ENCODE data around the gene INPP4A. TPM values are rescaled to one million over a fixed set of nuclear protein-coding genes. Genes with fewer than 3 reads are reported as not detected.

Gene INPP4A
- total and polyA plus RNA-seq, 10 of the 15 experiments (the other 5 are each of a cell fraction or from before 2014, with no cell fraction given), result 4.7 to 62.3 (median 36.9) TPM

- intact Hi-C loops (cut with micrococcal nuclease; ENCODE audit: unreplicated experiment) (loop anchor here (1.0 to 5.0 kb wide), 6 partner anchors 42 to 424 kb away; no protein-coding TSS in a partner anchor), in situ Hi-C loops (cut with MboI) (loop anchor here (5.0 to 25.0 kb wide), 3 partner anchors 189 to 649 kb away; no protein-coding TSS in a partner anchor)
- SMC1A ChIA-PET (ENCODE audit: uncharacterized antibody, unreplicated experiment), result interaction anchor here (0.6 to 2.5 kb wide), 30 partner anchors 11 to 428 kb away, joined by 3 to 11 read pairs (median 4); no protein-coding TSS in a partner anchor
- CTCF ChIA-PET, result interaction anchor here (0.7 to 3.0 kb wide), 34 partner anchors 12 to 672 kb away, joined by 3 to 41 read pairs (median 4); no protein-coding TSS in a partner anchor
- BruUV-seq (replicated peaks), result no TSS peak
- RAD21 ChIA-PET (ENCODE audit: unreplicated experiment), result interaction anchor here (0.7 to 2.3 kb wide), 19 partner anchors 44 to 654 kb away, joined by 3 to 12 read pairs (median 3); no protein-coding TSS in a partner anchor
- H3K4me1 ChIP-seq (ENCODE audit: control insufficient read depth, insufficient read depth, low read length), result no peaks in the 10 kb centered on the region; the same call in 1 of the 2 replicates
- POLR2A ChIA-PET, result interaction anchor here (0.7 kb wide), 1 partner anchor 37 kb away, joined by 6 read pairs; no protein-coding TSS in a partner anchor
- no peak overlapping the region for H3K27ac ChIP-seq (ENCODE audit: control insufficient read depth, insufficient read depth)
- no peaks in the 10 kb centered on the region for H3K79me2 ChIP-seq (ENCODE audit: control insufficient read depth, insufficient read depth, low read length)
- FAIRE-seq (peak; percentile 87), DNase-seq (ENCODE audit: low read depth, low spot score) (peak; percentile 54), ATAC-seq (peak; percentile 98)
- no peaks in the 10 kb centered on the region for H3K36me3 ChIP-seq (ENCODE audit: control insufficient read depth in 2 of 2, insufficient read depth in 2 of 2, low read length in 1 of 2)
- H3K4me3 ChIP-seq, result no peak overlapping the region
- no peaks in the 10 kb centered on the region; a peak in 1 of 4 replicates for H3K27me3 ChIP-seq (replicated peaks in 1 of 2; ENCODE audit: control insufficient read depth in 2 of 2, insufficient read depth in 2 of 2, low read length in 1 of 2)
- H4K20me1 ChIP-seq (ENCODE audit: control insufficient read depth, insufficient read depth), result no peaks in the 10 kb centered on the region
- H3K9me3 ChIP-seq (replicated peaks; ENCODE audit: control insufficient read depth, insufficient read depth, low read length), result peaks cover 6% of the 10 kb centered on the region; the same call in 2 of the 3 replicates
- H2AFZ ChIP-seq (ENCODE audit: control insufficient read depth, low read depth, low read length), result peak overlapping the region; percentile 88
- peak overlapping the region; percentile 33; the same call in 1 of the 2 replicates for H3K4me2 ChIP-seq (ENCODE audit: control insufficient read depth, insufficient read depth)
- no peak overlapping the region for H3K9ac ChIP-seq (ENCODE audit: control insufficient read depth, insufficient read depth, low read length)
- 8% methylated on average over 5 of the region's 5 CpGs for WGBS (ENCODE audit: insufficient coverage, insufficient replicate concordance, low lambda C conversion rate, missing lambda C conversion rate)
- no peak for TF ChIP-seq CEBPB (IDR thresholded peaks at IDR 0.05; ENCODE audit: borderline replicate concordance in 1 of 2, low read depth in 2 of 2, low read length in 2 of 2)
- TF ChIP-seq SKIL (IDR thresholded peaks at IDR 0.05; ENCODE audit: low read depth, poor library complexity, severe bottlenecking), result peak; percentile 79
- no peak for TF ChIP-seq TCF12 (IDR thresholded peaks at IDR 0.05; ENCODE audit: low read depth, low read length)
- no peak for TF ChIP-seq ZBTB40 (IDR thresholded peaks at IDR 0.05; ENCODE audit: borderline replicate concordance)
- no peak for TF ChIP-seq TCF7 (IDR thresholded peaks at IDR 0.05; ENCODE audit: borderline replicate concordance)
- 0 out of 2 replicates have a peak, but pooled peaks have one; percentile 6 for TF ChIP-seq JUNB (IDR thresholded peaks at IDR 0.05)
- no peak for TF ChIP-seq TCF3 (IDR thresholded peaks at IDR 0.05; ENCODE audit: borderline replicate concordance, insufficient read depth, low read depth, low read length)
- TF ChIP-seq MTA3 (IDR thresholded peaks at IDR 0.05; ENCODE audit: borderline replicate concordance, low read length), result no peak
- no peak for TF ChIP-seq BHLHE40 (IDR thresholded peaks at IDR 0.05; ENCODE audit: borderline replicate concordance in 1 of 2, low read depth in 2 of 2, low read length in 1 of 2)
- TF ChIP-seq CREB1 (IDR thresholded peaks at IDR 0.05; ENCODE audit: low read depth), result no peak
- no peak for TF ChIP-seq ELK1 (IDR thresholded peaks at IDR 0.05; ENCODE audit: low read depth, low read length)
Observed at GRCh38 chr2:98412751-98413458, 31.8 kb upstream of the INPP4A start.

All from GM12878 (cell line).